CD4-positive, alpha-beta T cell treated with Interferon alpha-2 for 1 hour (primary cell): ENCODE measurements around the gene ALAS1.

Experiments used
- DNase-seq, 2 donors: peaks; one replicate each; pipeline ENCODE4 v3.0.0-alpha.2; 2020 to 2022

ALAS1 gene

GRCh38 chr3:52237657-52238172, 39.8 kb downstream of the ALAS1 start:
- peak in 1 of 2 donors; percentile 41 for DNase-seq

DNA sequence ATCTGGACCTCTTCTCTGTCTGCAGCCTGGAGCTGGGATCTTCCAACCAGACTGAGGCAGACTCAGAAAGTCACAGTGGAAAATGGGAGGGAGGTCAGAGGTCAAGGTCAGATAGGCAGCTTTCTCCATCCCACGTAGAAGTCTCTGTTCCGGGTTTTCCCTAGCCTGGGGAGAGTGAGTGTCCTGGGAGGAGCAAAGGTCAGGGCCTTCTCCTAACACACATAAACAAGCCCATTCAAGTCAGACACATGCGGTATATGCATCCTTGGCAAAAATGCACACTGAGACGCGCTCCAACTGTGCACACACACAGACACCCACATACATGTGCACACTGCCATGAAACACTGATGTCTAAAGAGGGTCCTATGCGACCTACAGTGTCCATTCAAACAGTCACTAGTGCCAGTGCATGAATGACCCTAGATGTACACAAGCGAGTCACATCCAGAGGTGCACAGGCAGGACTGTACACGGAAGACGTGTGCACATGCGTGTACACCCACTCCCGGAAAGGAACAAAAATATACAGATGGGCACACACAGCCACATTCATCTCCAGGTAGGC, 40.3 kb downstream of the ALAS1 start:
- no peak for DNase-seq

DNA sequence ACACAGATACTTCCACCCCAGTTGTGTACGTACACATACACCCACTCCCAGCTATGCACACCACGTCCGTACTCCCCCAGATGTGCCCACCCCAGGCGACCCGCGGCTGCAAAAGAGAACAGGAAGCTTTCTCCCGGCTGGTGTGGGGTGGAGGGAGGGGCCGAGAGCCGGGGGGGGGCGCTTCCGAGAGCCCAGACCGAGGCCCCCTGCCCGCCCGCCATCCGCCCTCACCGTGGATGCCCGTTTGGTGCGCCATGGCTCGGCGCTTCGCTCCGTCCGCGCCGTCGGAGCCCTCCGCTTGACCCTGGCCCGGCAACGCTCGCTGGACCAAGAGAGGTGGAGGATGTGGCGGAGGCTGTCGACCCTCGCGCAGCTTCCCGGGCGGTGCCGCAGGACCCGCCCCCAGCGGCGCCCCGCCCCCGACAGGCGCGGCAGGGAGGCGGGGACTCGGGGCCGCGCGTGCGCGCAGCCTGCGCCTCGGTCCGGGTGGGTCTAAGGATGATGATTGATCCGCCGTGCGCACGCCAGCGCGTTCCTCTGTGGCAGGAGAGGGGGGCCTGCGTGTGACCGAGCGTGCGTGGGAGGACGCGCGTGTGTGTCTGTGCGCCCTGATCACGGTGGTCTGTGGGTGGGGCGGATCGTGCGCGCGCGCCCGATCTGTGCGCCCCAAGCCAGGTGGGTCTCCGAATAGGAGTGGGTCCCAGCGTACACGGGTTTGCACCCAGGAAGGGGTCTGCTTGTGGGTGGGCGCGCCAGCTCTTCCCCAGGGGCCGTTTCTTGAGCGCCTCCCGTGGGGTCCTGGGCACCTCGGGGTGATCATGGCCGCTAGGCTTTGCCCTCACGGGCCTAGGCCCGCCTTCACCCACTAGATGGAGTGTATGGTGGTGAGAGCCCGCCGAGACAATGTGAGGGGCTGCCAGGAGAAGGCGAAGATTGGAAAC, 41.1 kb downstream of the ALAS1 start, which contains the start of gene TWF2:
TWF2 (minus strand) TSS at position 398 of the 941 bp plus-strand sequence; CDS start at position 256, 142 bp downstream.
- DNase-seq: peak; percentile 82 to 88

GRCh38 chr3:52240059-52240885, 42.3 kb downstream of the ALAS1 start:
- DNase-seq: peak; percentile 61 to 73

GRCh38 chr3:52240886-52241370, 43.0 kb downstream of the ALAS1 start:
- DNase-seq: peak in 1 of 2 donors; percentile 42

DNA sequence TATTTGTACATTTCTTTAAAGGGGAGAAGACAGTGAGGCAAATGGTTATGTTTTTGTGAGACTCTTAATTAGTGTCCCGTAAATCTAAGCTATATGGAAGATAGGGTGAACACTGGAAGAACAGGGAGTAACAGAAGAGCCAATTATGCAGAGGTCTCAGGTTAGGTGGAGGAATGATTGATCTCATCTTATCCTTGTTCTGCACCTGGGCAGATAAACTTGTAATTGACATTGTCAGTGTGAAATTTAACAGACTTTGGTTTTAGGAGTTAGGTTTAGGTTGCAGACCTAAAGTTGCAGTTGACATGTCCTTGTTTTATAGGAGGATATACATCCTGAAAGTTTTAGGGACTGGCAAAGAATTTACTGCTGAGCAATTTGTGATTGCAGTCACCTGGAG, 44.1 kb downstream of the ALAS1 start:
- DNase-seq: no peak

GRCh38 chr3:52243791-52244628, 46.0 kb downstream of the ALAS1 start:
- peak; percentile 40 to 60 for DNase-seq

GRCh38 chr3:52245322-52246263, 47.6 kb downstream of the ALAS1 start, which contains the start of gene PPM1M:
Gene PPM1M (plus strand): TSS chr3:52245759. CDS start chr3:52245825, 66 bp downstream.
- peak; percentile 46 to 80 for DNase-seq

- DNase-seq: peak in 1 of 2 donors; percentile 22
These were observed 48.3 kb downstream of the ALAS1 start for GRCh38 chr3:52246264-52246620.

GRCh38 chr3:52246728-52247408, 48.9 kb downstream of the ALAS1 start:
- peak in 1 of 2 donors; percentile 33 for DNase-seq

DNA sequence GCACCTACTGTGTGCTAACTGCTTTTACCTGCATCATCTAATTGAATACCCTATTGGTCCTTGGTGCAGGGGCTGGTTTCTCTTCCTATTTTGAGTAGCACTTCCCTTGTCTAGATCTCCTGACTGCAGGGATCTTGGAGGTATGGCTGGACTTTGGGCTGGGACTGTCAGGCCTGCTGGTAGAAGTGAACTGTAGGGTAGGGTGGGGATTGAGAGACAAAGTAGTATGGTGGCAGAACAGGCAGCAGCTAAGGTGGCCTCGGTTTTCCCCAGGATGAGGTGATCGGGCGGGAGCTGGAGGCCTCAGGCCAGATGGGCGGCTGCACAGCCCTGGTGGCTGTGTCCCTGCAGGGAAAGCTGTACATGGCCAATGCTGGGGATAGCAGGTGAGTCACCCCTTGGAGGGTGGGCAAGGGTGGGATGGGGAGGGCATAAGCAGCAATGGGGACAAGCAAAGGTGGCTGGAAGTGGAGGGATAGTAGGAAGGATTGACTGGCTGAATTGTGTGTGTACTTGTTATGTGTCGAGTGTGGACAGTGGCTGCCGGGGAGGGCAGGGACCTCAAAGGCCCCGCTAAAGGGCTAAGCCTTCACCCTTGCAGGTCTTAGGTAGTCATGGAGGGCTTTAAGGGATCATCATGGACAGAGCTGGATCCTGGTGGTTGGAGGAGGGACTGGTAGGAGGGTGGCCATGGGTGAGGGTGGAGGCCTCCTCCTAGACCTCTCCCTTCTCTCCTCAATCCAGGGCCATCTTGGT, 49.6 kb downstream of the ALAS1 start:
- DNase-seq: no peak

DNA sequence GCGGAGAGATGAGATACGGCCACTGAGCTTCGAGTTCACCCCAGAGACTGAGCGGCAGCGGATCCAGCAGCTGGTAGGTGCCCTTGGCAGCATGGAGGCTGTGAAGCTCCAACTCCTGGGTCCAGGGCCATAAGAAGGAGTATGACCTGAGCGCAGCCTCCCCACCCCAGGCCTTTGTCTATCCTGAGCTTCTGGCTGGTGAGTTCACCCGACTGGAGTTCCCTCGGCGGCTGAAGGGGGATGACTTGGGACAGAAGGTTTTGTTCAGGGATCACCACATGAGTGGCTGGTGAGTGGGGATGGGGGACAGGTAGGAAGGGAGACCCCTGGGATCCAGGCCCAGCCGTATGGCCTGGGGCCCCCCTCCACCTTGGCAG, 50.2 kb downstream of the ALAS1 start:
- DNase-seq: no peak

- no peak for DNase-seq
These were observed 51.0 kb downstream of the ALAS1 start for GRCh38 chr3:52248816-52249547.

GRCh38 chr3:52249683-52250082, 51.7 kb downstream of the ALAS1 start:
- DNase-seq: no peak

DNA sequence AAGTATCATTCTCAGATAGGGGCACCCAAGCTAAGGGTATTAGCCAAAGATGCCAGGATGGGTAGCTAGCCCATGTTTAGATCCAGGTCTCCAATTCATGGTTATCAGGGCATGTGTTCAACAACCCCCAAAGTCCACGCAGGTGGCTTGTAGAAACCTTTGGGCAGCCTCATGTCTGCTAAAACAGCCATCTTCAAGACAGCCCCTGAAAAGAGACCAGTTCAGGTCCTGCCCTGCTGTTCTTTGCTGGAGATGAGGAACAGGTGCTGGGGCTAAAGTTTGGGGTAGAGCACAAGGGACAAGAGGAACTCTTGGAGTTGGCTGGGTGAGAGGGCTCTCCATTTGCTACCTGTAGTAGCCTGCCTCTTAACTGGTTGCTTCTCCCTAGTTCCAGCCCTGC, 52.2 kb downstream of the ALAS1 start:
- no peak for DNase-seq

- DNase-seq: peak; percentile 87 to 88
These were observed 55.6 kb downstream of the ALAS1 start for GRCh38 chr3:52253314-52254304.

DNA sequence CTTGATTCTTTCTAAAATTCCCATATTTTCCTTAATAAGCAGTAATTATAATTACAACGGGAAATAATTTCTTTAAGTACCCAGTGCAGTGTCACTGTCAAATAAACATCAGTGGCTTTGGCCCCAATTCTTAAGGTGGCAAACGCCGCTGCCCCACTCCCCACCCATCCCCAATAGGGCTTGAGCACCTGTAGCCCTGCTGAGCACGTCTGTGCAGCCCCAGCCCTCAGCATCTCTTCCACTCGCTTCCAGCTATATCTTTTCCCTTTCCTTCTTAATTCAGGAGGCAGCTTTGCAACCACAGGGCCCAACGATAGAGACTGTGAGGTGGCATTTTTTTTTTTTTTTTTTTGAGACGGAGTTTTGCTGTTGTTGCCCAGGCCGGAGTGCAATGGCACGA, 56.6 kb downstream of the ALAS1 start:
- DNase-seq: no peak
